Measurements from ENCODE around the gene CNTNAP1.
"Not testable (repeated sequence)": the region's sequence is repeated elsewhere in the genome, so short reads cannot be mapped to it uniquely, and the experiment has no call there.

DNA sequence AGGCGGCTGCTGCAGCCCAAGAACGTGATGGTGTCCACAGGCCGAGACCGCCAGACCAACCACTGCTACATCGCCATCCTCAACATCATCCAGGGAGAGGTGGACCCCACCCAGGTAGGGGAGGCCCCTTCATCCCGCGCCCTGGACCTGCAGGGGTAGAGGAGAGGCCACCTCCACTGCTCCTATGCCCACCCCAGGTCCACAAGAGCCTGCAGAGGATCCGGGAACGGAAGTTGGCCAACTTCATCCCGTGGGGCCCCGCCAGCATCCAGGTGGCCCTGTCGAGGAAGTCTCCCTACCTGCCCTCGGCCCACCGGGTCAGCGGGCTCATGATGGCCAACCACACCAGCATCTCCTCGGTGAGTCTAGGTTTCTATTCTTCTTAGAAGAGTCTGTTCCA, 16.2 kb upstream of the CNTNAP1 start:
- TF ChIP-seq, protein P1, sequence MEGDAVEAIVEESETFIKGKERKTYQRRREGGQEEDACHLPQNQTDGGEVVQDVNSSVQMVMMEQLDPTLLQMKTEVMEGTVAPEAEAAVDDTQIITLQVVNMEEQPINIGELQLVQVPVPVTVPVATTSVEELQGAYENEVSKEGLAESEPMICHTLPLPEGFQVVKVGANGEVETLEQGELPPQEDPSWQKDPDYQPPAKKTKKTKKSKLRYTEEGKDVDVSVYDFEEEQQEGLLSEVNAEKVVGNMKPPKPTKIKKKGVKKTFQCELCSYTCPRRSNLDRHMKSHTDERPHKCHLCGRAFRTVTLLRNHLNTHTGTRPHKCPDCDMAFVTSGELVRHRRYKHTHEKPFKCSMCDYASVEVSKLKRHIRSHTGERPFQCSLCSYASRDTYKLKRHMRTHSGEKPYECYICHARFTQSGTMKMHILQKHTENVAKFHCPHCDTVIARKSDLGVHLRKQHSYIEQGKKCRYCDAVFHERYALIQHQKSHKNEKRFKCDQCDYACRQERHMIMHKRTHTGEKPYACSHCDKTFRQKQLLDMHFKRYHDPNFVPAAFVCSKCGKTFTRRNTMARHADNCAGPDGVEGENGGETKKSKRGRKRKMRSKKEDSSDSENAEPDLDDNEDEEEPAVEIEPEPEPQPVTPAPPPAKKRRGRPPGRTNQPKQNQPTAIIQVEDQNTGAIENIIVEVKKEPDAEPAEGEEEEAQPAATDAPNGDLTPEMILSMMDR (IDR thresholded peaks at IDR 0.05) = not testable (repeated sequence)
- TF ChIP-seq EP300 (IDR thresholded peaks at IDR 0.05; ENCODE audit: low read depth); POLR2A (IDR thresholded peaks at IDR 0.05); POLR2AphosphoS5 (IDR thresholded peaks at IDR 0.05): not testable (repeated sequence)

All from transverse colon (tissue), 4 donors.